B cell (primary cell): ENCODE results near the gene EPB41L5.

ENCODE experiments used
- EZH2 ChIP-seq: IDR thresholded peaks from 2 replicates; pipeline ENCODE4 v1.6.1; 2012; ENCODE audit warnings: borderline replicate concordance, low read depth, mild to moderate bottlenecking, moderate library complexity, low read length; ENCODE audit not compliant: insufficient read depth, poor library complexity, severe bottlenecking
- TF ChIP-seq, protein P1 (sequence below): fragments of 200-600 bp; IDR thresholded peaks from one replicate; pipeline ENCODE4 v1.8.0; 2022; ENCODE audit warnings: antibody characterized with exemption, mild to moderate bottlenecking

DNA sequence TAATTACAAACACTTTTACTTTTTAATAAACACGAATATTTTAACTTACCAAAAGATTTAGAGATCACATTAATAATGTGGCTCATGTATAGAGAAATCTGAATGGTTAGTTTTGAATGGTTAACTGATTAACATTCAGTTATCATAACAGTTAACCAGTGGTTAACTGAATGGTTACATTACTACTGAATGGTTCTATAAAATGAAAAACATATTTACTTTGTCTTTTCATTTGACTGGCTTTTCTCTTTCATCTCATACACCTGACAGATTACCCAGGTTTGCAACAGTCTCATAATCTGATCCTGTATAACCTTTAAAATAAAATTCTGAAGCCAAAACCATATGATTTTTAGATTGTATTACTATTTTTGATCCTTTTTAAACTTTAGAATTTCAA lies 91.9 kb downstream of the EPB41L5 start:
- TF ChIP-seq, protein P1, sequence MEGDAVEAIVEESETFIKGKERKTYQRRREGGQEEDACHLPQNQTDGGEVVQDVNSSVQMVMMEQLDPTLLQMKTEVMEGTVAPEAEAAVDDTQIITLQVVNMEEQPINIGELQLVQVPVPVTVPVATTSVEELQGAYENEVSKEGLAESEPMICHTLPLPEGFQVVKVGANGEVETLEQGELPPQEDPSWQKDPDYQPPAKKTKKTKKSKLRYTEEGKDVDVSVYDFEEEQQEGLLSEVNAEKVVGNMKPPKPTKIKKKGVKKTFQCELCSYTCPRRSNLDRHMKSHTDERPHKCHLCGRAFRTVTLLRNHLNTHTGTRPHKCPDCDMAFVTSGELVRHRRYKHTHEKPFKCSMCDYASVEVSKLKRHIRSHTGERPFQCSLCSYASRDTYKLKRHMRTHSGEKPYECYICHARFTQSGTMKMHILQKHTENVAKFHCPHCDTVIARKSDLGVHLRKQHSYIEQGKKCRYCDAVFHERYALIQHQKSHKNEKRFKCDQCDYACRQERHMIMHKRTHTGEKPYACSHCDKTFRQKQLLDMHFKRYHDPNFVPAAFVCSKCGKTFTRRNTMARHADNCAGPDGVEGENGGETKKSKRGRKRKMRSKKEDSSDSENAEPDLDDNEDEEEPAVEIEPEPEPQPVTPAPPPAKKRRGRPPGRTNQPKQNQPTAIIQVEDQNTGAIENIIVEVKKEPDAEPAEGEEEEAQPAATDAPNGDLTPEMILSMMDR, result no peak
- no peak for TF ChIP-seq EZH2
